Breast epithelium (tissue), 4 donors: ENCODE data around the gene RNF220. TPM values are rescaled to one million over a fixed set of nuclear protein-coding genes. Genes with fewer than 3 reads are reported as not detected.

Source experiments
- DNase-seq, 2 donors: peaks; one replicate each; pipeline ENCODE4 v3.0.0-alpha.2; 2019; ENCODE audit warnings: low spot score in 2 of 2
- H3K27ac ChIP-seq, 2 donors: fragments of 200-600 bp; sonication (generic) in 1 of 2; one replicate each; pipeline ENCODE4 v1.5.1; 2016 to 2019; ENCODE audit warnings: mild to moderate bottlenecking in 1 of 2
- H3K27me3 ChIP-seq, 2 donors: fragments of 200-600 bp; sonication (generic) in 1 of 2; one replicate each; pipeline versions ENCODE4 v1.5.1 to v1.6.0; 2017 to 2019; ENCODE audit warnings: control low read depth in 1 of 2, mild to moderate bottlenecking in 1 of 2
- H3K36me3 ChIP-seq: fragments of 200-600 bp; one replicate; pipeline ENCODE4 v1.5.1; 2019
- H3K4me1 ChIP-seq, 2 donors: fragments of 200-600 bp; sonication (generic); one replicate each; pipeline ENCODE4 v1.5.1; 2016 to 2019; ENCODE audit warnings: control low read depth in 1 of 2
- H3K4me3 ChIP-seq, 3 donors: fragments of 200-600 bp; sonication (generic); 1 replicate in 2 of 3; 2 replicates in 1 of 3; pipeline ENCODE4 v1.5.1; 2016 to 2019; ENCODE audit warnings: mild to moderate bottlenecking in 3 of 3, moderate library complexity in 2 of 3
- H3K9me3 ChIP-seq, 2 donors: fragments of 200-600 bp; sonication (generic) in 1 of 2; one replicate each; pipeline ENCODE4 v1.5.1; 2016 to 2019; ENCODE audit warnings: control low read depth in 1 of 2
- CTCF ChIP-seq, 3 donors: fragments of 450-650 bp; IDR thresholded peaks; one replicate each; pipeline ENCODE4 v1.5.1; 2016 to 2017; ENCODE audit warnings: antibody characterized with exemption in 3 of 3, mild to moderate bottlenecking in 3 of 3, moderate library complexity in 3 of 3
- POLR2A ChIP-seq: fragments of 450-650 bp; IDR thresholded peaks from one replicate; pipeline ENCODE4 v1.6.1; 2016; ENCODE audit warnings: antibody characterized with exemption, mild to moderate bottlenecking, moderate library complexity
- POLR2AphosphoS5 ChIP-seq, 3 donors: sonication (generic); formaldehyde crosslinking; IDR thresholded peaks; one replicate each; pipeline ENCODE4 v1.6.1; 2017; ENCODE audit warnings: antibody characterized with exemption in 3 of 3
- intact Hi-C: fragments of 100-400 bp; cut with DNase I; formaldehyde crosslinking; loops from one replicate; pipeline ENCODE4 v1.15.1; 2023; ENCODE audit warnings: low total_unique reads
- total RNA-seq, 3 donors: library from RNA; depleted of rRNA; stranded (reverse); fragments of >200 nt; gene quantifications; one replicate each; pipeline ENCODE4 v1.1.0, GENCODE V29; 2016

Gene RNF220
- total RNA-seq, 3 donors from 2014 or later = 90.4 to 110 (median 93.4) TPM

GRCh38 chr1:44361478-44361877 lies 43.6 kb upstream of the RNF220 start:
- no peaks in the 10 kb centered on the region for H3K9me3 ChIP-seq
- intact Hi-C loops = no loop called here
- no peaks in the 10 kb centered on the region for H3K27me3 ChIP-seq
- no peak for DNase-seq
- no peaks in the 10 kb centered on the region for H3K36me3 ChIP-seq
- H3K27ac ChIP-seq = no peak overlapping the region
- H3K4me1 ChIP-seq = no peaks in the 10 kb centered on the region
- TF ChIP-seq POLR2A = no peak
- no peak for TF ChIP-seq POLR2AphosphoS5 (IDR thresholded peaks at IDR 0.05)
- TF ChIP-seq CTCF (IDR thresholded peaks at IDR 0.05) = no peak
- H3K4me3 ChIP-seq = no peak overlapping the region

- H3K9me3 ChIP-seq = no peaks in the 10 kb centered on the region
- TF ChIP-seq CTCF (IDR thresholded peaks at IDR 0.05) (no peak), POLR2A (no peak), POLR2AphosphoS5 (IDR thresholded peaks at IDR 0.05) (no peak)
- H3K36me3 ChIP-seq = no peaks in the 10 kb centered on the region
- no peak overlapping the region for H3K27ac ChIP-seq
- intact Hi-C loops = no loop called here
- H3K4me3 ChIP-seq = no peak overlapping the region
- no peaks in the 10 kb centered on the region for H3K27me3 ChIP-seq
- DNase-seq = no peak
- no peaks in the 10 kb centered on the region for H3K4me1 ChIP-seq
Observed at GRCh38 chr1:44366371-44366975, 38.6 kb upstream of the RNF220 start.

GRCh38 chr1:44367944-44368343 lies 37.1 kb upstream of the RNF220 start:
- intact Hi-C loops = no loop called here
- no peak overlapping the region for H3K27ac ChIP-seq
- TF ChIP-seq CTCF (IDR thresholded peaks at IDR 0.05) (no peak), POLR2AphosphoS5 (IDR thresholded peaks at IDR 0.05) (no peak), POLR2A (no peak)
- no peaks in the 10 kb centered on the region for H3K9me3 ChIP-seq
- no peak overlapping the region for H3K4me3 ChIP-seq
- DNase-seq = no peak
- no peaks in the 10 kb centered on the region for H3K36me3 ChIP-seq
- H3K27me3 ChIP-seq = no peaks in the 10 kb centered on the region
- no peaks in the 10 kb centered on the region for H3K4me1 ChIP-seq

GRCh38 chr1:44368471-44369151 lies 36.4 kb upstream of the RNF220 start:
- DNase-seq = no peak
- Histone ChIP-seq H3K36me3 (no peaks in the 10 kb centered on the region), H3K27me3 (no peaks in the 10 kb centered on the region), H3K4me1 (no peaks in the 10 kb centered on the region), H3K9me3 (no peaks in the 10 kb centered on the region), H3K4me3 (no peak overlapping the region), H3K27ac (no peak overlapping the region)
- intact Hi-C loops = no loop called here
- TF ChIP-seq CTCF (IDR thresholded peaks at IDR 0.05) (no peak), POLR2A (no peak)

GRCh38 chr1:44371206-44371605 lies 33.8 kb upstream of the RNF220 start:
- intact Hi-C loops = no loop called here
- DNase-seq = no peak

More at GRCh38 chr1:44371206-44371605, 33.8 kb upstream of the RNF220 start:
- H3K27ac ChIP-seq = no peak overlapping the region
- H3K36me3 ChIP-seq = no peaks in the 10 kb centered on the region
- H3K9me3 ChIP-seq = no peaks in the 10 kb centered on the region
- no peaks in the 10 kb centered on the region for H3K4me1 ChIP-seq
- H3K4me3 ChIP-seq = no peak overlapping the region
- no peak for TF ChIP-seq POLR2AphosphoS5 (IDR thresholded peaks at IDR 0.05)
- TF ChIP-seq POLR2A = no peak
- TF ChIP-seq CTCF (IDR thresholded peaks at IDR 0.05) = no peak
- H3K27me3 ChIP-seq = no peaks in the 10 kb centered on the region
